Fibroblast of the conjunctiva (primary cell): ENCODE data around the gene CORT.
"Not testable (repeated sequence)": the region's sequence is repeated elsewhere in the genome, so short reads cannot be mapped to it uniquely, and the experiment has no call there.

Experiments
- DNase-seq: peaks from one replicate; pipeline ENCODE4 v3.0.0-alpha.2; 2010; ENCODE audit warnings: low read depth

CORT gene

GRCh38 chr1:10449751-10450150 lies at the start of gene CORT:
Gene CORT, plus strand, starts transcription at chr1:10450031. Its CDS starts 193 bp downstream, at chr1:10450224.
- no peak for DNase-seq

- DNase-seq, result no peak
Observed at GRCh38 chr1:10401281-10401680, 48.5 kb upstream of the CORT start.

- DNase-seq, result no peak
Observed at GRCh38 chr1:10402729-10403274, 47.0 kb upstream of the CORT start.

- DNase-seq, result no peak
Observed at GRCh38 chr1:10407201-10407600, 42.6 kb upstream of the CORT start.

GRCh38 chr1:10415211-10415930 lies 34.5 kb upstream of the CORT start:
- peak; percentile 36 for DNase-seq

- not testable (repeated sequence) for DNase-seq
Observed at GRCh38 chr1:10415967-10416366, 33.9 kb upstream of the CORT start.

GRCh38 chr1:10418741-10419140 lies 31.1 kb upstream of the CORT start:
- DNase-seq, result not testable (repeated sequence)

GRCh38 chr1:10419351-10419750 lies 30.5 kb upstream of the CORT start:
- no peak for DNase-seq

DNA sequence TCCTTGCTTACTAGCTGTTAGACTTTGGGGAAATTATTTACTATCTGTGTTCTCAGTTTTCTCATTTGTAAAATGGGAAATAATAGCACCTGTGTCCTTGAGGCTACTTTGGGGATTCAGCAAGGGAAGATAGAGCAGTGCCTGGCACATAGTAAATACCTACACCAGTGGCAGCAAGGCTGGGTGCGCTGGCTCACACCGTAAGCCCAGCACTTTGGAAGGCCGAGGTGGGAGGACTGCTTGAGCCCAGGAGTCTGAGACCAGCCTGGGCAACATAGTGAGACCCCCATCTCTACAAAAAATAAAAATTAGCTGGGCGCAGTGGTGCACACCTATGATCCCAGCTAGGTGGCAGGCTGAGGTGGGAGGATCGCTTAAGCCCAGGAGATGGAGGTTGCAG lies 28.2 kb upstream of the CORT start:
- DNase-seq, result no peak

DNA sequence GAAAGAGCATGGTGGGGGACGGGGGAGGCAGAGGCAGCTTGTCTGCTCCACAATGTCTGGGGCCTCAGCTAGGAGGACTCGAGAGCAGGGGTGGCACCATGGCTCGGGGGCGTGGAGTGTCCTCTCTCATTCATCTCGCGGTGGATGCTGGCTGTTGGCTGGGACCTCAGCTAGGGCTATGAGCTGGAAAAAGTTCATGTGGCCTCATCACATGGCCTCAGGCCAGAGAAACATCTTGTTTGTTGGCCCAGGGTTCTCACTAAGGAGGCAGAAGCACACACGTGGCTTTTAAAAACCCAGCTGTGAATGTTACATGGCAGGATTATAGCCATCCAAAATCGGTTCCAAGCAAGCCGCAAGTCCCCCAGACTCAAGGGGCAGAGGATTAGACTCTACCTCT lies 25.8 kb upstream of the CORT start:
- DNase-seq, result peak; percentile 63

GRCh38 chr1:10424651-10425050 lies 25.2 kb upstream of the CORT start:
- no peak for DNase-seq

GRCh38 chr1:10425826-10426534 lies 23.9 kb upstream of the CORT start:
- not testable (repeated sequence) for DNase-seq

- DNase-seq, result not testable (repeated sequence)
Observed at GRCh38 chr1:10426535-10426848, 23.3 kb upstream of the CORT start.

GRCh38 chr1:10428984-10429383 lies 20.8 kb upstream of the CORT start:
- no peak for DNase-seq

GRCh38 chr1:10429868-10430215 lies 20.0 kb upstream of the CORT start:
- DNase-seq, result no peak

GRCh38 chr1:10430216-10431069 lies 19.4 kb upstream of the CORT start, which contains the start of gene CENPS:
Gene CENPS, plus strand, starts transcription at chr1:10430433. Its CDS starts 85 bp downstream, at chr1:10430518.
- DNase-seq, result peak; percentile 72

DNA sequence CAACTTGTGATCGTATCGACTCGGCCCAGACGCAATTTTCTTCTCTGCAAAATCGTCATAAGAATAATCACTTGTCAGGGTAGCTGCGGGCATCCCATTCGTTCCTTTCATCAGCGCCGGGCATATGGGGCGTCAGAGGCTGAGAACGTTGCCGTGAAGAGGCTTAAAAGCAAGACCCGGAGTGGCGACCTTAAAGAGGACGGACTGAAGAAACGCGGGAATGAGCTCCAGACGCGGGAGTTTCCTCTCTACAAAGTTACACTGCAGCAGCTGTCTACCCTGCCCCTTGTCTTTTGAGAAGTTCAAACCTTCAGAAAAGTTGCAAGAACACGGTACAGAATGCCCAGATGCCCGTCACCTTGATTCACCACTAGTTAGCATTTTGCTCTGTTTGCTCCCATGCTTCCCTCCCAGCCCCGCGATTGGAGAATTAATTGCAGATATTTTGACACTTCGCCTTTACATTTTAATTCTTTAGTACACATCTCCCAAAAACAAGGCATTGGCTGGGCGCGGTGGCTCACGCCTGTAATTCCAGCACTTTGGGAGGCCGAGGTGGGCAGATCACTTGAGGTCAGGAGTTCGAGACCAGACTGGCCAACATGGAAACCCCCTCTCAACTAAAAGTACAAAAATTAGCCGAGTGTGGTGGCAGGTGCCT lies 18.6 kb upstream of the CORT start:
- DNase-seq, result no peak

- no peak for DNase-seq
Observed at GRCh38 chr1:10432910-10433700, 16.7 kb upstream of the CORT start.

DNA sequence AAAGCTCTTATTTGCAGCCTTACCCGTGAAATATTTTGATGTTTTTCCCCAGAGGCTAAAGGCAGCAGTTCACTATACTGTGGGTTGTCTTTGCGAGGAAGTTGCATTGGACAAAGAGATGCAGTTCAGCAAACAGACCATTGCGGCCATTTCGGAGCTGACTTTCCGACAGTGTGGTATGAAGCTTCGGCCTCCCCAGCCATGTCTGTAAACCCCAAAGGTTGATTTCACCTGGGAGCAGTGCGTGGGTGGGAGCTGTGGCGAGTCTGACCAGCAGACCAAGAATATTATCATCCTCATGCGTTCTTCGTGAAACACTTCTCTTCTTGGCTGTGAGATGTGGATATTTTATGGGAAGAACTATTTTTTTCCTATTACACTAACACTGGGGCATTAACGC lies 16.0 kb upstream of the CORT start:
- DNase-seq, result no peak

- DNase-seq, result no peak
Observed at GRCh38 chr1:10434590-10434989, 15.2 kb upstream of the CORT start.

DNA sequence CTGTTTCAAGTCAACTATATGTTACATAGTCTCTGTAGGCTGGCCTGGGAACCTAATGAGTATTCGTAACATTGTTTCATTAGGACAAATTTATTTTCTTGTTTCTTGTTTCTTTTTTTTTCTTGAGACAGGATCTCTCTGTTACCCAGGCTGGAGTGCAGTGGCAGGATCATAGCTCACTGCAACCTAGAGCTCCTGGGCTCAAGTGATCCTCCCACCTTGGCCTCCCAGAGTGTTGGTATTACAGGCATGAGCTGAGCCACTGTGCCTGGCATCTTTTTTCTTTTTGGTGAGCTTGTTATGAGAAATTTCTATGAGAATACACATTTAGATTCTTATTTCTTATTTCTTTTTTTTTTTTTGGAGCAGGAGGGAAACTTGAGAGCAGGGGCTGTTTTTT lies 12.8 kb upstream of the CORT start:
- no peak for DNase-seq
